ENCODE measurements around the gene ASAP2.

ASAP2 gene

GRCh38 chr2:9297807-9298206 is 91.2 kb downstream of the ASAP2 start:
- Histone ChIP-seq H3K4me1 (ENCODE audit: insufficient read depth, low read length, severe bottlenecking) (no peaks in the 10 kb centered on the region), H3K4me2 (ENCODE audit: low read length) (no peak overlapping the region), H3K9me3 (ENCODE audit: low read length) (no peaks in the 10 kb centered on the region), H3K9ac (ENCODE audit: low read length) (no peak overlapping the region), H3K79me2 (ENCODE audit: insufficient read depth, low read length) (no peaks in the 10 kb centered on the region), H3F3A (ENCODE audit: insufficient read depth, low read length) (no peaks in the 10 kb centered on the region), H3K27me3 (ENCODE audit: insufficient read depth, low read length) (peaks cover 4% of the 10 kb centered on the region), H3K4me3 (ENCODE audit: low read depth, low read length, poor library complexity, severe bottlenecking) (no peak overlapping the region), H3K9me2 (ENCODE audit: low read depth, low read length) (no peaks in the 10 kb centered on the region), H3K36me3 (ENCODE audit: insufficient read depth, low read length) (no peaks in the 10 kb centered on the region), H2AFZ (ENCODE audit: low read length) (no peak overlapping the region), H4K20me1 (ENCODE audit: insufficient read depth, low read length) (no peaks in the 10 kb centered on the region), H3K27ac (ENCODE audit: low read depth, low read length, poor library complexity, severe bottlenecking) (no peak overlapping the region)
- no peak for TF ChIP-seq EZH2 (IDR thresholded peaks at IDR 0.05; ENCODE audit: borderline replicate concordance, low read length)

GRCh38 chr2:9298583-9298982 is 92.0 kb downstream of the ASAP2 start:
- no peak overlapping the region for H3K4me2 ChIP-seq (ENCODE audit: low read length)

GRCh38 chr2:9299161-9300100 is 92.8 kb downstream of the ASAP2 start:
- Histone ChIP-seq H3K36me3 (ENCODE audit: insufficient read depth, low read length) (no peaks in the 10 kb centered on the region), H3K4me2 (ENCODE audit: low read length) (no peak overlapping the region), H3K27me3 (ENCODE audit: insufficient read depth, low read length) (peaks cover 4% of the 10 kb centered on the region), H3K9ac (ENCODE audit: low read length) (no peak overlapping the region), H3K4me3 (ENCODE audit: low read depth, low read length, poor library complexity, severe bottlenecking) (no peak overlapping the region), H3K27ac (ENCODE audit: low read depth, low read length, poor library complexity, severe bottlenecking) (no peak overlapping the region), H2AFZ (ENCODE audit: low read length) (no peak overlapping the region), H3K9me3 (ENCODE audit: low read length) (no peaks in the 10 kb centered on the region), H3K4me1 (ENCODE audit: insufficient read depth, low read length, severe bottlenecking) (no peaks in the 10 kb centered on the region), H3K79me2 (ENCODE audit: insufficient read depth, low read length) (no peaks in the 10 kb centered on the region), H4K20me1 (ENCODE audit: insufficient read depth, low read length) (no peaks in the 10 kb centered on the region), H3K9me2 (ENCODE audit: low read depth, low read length) (no peaks in the 10 kb centered on the region), H3F3A (ENCODE audit: insufficient read depth, low read length) (no peaks in the 10 kb centered on the region)
- TF ChIP-seq CTCF (IDR thresholded peaks at IDR 0.05; ENCODE audit: low read length) (no peak), EZH2 (IDR thresholded peaks at IDR 0.05; ENCODE audit: borderline replicate concordance, low read length) (no peak)

More at GRCh38 chr2:9298583-9298982, 92.0 kb downstream of the ASAP2 start:
- Histone ChIP-seq H3K36me3 (ENCODE audit: insufficient read depth, low read length) (no peaks in the 10 kb centered on the region), H4K20me1 (ENCODE audit: insufficient read depth, low read length) (no peaks in the 10 kb centered on the region), H3K4me3 (ENCODE audit: low read depth, low read length, poor library complexity, severe bottlenecking) (no peak overlapping the region), H2AFZ (ENCODE audit: low read length) (no peak overlapping the region), H3F3A (ENCODE audit: insufficient read depth, low read length) (no peaks in the 10 kb centered on the region), H3K27ac (ENCODE audit: low read depth, low read length, poor library complexity, severe bottlenecking) (no peak overlapping the region), H3K9me2 (ENCODE audit: low read depth, low read length) (no peaks in the 10 kb centered on the region), H3K9me3 (ENCODE audit: low read length) (no peaks in the 10 kb centered on the region), H3K27me3 (ENCODE audit: insufficient read depth, low read length) (peaks cover 4% of the 10 kb centered on the region), H3K9ac (ENCODE audit: low read length) (no peak overlapping the region), H3K79me2 (ENCODE audit: insufficient read depth, low read length) (no peaks in the 10 kb centered on the region), H3K4me1 (ENCODE audit: insufficient read depth, low read length, severe bottlenecking) (no peaks in the 10 kb centered on the region)
- TF ChIP-seq EZH2 (IDR thresholded peaks at IDR 0.05; ENCODE audit: borderline replicate concordance, low read length) = no peak
- no peak for TF ChIP-seq CTCF (IDR thresholded peaks at IDR 0.05; ENCODE audit: low read length)
